ENCODE measurements around the gene SOX6. TPM values are rescaled to one million over a fixed set of nuclear protein-coding genes. Genes with fewer than 3 reads are reported as not detected.
"Not testable (repeated sequence)": the region's sequence is repeated elsewhere in the genome, so short reads cannot be mapped to it uniquely, and the experiment has no call there.

Gene SOX6
- total RNA-seq, 1 donor from 2014 or later: 16.9 TPM

DNA sequence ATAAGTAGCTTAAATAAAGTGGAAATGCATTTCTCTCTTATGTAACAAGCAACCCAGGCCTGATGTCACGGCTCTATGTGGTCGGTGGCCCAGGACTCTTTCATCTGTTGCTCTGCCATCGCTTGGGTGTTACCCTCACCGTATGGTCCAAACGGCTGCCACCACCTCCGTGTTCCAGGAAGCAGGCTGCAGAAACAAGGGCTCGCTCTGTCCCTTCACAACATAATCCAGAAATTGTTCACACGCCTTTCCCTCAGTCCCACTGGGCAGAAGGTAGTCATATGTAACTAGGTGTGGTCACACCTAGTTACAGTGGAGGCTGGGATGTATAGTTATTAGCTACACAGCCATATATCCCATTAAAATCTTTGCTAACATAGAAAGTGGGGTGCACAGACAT, 421.0 kb downstream of the SOX6 start:
- DNase-seq: no peak
- ATAC-seq: no peak
- intact Hi-C loops (cut with micrococcal nuclease): no loop called here

DNA sequence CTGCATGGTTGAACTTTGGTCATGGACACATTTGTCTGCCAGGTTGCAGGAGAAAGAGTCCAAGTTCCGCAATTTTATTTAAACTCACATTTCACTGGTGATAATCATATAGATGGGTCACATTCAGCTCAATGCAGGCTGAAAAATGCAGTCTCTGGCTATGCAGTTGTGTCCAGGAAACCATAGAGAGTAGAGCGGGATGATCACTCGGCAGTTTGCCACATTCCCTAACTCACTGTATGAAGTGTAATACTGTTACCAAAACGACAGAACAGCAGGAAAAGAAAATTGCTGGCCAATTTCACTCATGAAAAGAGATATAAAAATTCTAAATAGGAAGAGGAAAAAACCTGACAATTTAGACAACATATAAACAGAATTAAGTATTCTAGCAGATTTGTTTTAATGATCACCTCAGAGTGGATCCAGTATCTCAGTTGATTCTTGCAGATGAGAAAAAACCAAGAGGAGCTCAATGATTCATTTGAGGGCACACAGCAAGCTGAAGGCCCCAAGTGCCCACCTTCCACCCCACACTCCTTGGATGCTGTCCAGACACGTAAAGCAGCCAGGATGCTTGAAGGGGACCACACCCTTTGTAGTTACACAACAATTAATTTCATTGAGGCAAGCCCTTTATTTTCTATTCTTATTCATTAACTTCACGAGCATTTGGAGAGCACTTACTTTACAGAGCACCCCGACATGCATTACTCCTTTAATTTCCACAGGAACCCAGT, 422.3 kb downstream of the SOX6 start:
- intact Hi-C loops (cut with micrococcal nuclease): no loop called here
- no peak for DNase-seq

DNA sequence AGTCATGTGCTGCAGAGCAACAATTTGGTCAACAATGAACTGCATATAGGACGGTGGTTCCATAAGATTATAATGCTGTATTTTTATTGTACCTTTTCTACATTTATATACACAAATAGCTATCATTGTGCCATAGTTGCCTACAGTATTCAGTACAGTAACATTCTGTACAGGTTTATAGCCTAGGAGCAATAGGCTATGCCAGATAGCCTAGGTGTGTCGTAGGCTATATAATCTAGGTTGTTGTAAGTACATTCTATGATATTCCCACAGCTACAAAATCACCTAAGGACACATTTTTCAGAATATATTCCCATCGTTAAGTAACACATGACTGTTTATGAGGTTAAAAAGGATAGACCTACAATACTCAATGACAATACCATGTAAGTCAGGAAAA, 423.9 kb downstream of the SOX6 start:
- intact Hi-C loops (cut with micrococcal nuclease): no loop called here
- DNase-seq: no peak
- ATAC-seq: no peak

More for the DNA sequence above, 422.3 kb downstream of the SOX6 start:
- ATAC-seq: no peak

DNA sequence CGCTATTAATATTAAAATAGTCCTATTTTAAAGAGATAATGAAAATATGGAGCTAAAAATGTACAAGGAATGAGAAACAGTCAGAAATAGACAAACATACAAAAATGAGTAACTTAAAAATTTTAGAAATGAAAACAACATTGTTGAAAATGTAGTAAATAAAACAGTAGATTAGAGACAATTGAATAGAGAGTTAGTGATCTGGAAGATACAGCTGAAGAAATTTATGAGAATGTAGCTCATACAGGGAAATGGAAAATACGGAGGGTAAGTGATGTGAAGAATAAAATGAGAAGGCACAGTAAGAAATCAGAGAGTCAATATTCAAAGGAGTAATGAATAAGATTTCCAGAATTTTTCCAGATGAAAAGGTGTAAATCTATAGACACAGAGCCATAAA, 424.8 kb downstream of the SOX6 start:
- intact Hi-C loops (cut with micrococcal nuclease): no loop called here
- no peak for ATAC-seq

DNA sequence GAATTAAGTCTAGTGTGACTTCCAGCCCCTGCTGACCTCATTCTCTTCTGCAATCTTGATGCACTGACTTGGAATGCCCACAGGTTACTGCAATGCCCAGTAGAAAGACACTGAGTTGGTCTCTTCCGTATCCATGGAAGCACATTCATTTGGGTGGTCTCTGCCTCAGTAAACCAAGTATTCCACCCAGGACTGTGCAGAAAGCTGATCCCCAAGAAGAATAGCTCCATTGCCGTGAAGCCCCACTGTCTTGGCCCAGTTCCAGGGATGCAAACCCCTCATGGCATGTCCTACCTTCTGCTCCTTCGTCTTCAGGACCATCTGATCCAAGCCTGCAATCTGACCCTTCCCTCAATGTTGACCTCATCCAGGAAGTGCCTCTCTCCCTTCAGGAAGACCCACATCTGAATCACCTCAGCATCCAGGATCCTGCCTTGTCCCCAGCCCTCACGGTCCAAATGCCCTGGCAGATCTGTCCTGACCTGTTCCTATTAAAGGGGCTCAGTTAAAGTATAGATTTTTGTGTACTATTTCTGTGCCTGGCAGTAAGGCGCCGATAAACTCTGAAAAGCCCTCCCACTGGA, 425.8 kb downstream of the SOX6 start:
- intact Hi-C loops (cut with micrococcal nuclease): no loop called here
- no peak for DNase-seq
- no peak for ATAC-seq

More for the DNA sequence above, 424.8 kb downstream of the SOX6 start:
- no peak for DNase-seq

DNA sequence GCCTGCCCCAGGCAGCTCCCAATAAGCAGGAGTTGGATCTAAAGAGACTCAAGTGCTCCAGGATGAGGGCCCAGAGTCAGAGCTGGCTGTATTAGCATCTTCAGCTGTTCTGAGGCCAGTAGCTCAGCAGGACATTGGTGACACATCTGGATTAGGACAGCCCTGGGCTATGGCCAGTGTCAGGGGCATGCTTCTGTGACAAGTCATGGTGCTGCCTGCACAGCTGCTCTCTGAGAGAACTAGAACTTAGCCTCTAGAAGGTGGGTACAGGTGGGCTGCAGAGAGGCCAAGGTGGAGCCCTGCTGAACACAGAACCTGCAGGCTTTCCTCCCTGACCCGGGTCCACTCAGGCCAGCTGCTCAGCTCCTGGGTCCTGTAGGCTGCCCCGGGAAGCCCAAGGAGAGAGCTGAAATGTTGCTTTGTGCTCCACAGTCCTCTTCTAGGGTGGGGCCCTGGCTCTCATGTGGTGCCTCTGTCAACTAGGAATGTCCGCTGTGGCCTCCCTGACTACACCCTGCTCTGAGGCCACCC, 426.9 kb downstream of the SOX6 start:
- intact Hi-C loops (cut with micrococcal nuclease): no loop called here
- DNase-seq: no peak
- no peak for ATAC-seq

DNA sequence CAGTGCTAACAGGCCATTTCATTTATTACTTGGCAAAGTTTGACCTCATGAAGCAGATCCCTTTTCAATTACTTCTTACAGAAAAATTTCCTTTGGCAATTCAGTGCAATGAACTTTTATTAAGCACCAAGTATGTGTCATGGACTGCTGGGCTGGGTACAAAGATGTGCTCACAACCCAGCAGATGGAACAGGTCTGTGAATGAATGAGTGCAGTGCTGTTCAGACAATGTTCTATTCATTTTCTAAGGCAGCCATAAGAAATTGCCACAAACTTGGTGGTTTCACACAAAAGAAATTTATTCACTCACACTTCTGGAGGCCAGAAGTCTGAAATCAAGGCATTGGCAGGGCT, 428.5 kb downstream of the SOX6 start:
- DNase-seq (no peak), ATAC-seq (peak; percentile 53)
- intact Hi-C loops (cut with micrococcal nuclease): no loop called here

DNA sequence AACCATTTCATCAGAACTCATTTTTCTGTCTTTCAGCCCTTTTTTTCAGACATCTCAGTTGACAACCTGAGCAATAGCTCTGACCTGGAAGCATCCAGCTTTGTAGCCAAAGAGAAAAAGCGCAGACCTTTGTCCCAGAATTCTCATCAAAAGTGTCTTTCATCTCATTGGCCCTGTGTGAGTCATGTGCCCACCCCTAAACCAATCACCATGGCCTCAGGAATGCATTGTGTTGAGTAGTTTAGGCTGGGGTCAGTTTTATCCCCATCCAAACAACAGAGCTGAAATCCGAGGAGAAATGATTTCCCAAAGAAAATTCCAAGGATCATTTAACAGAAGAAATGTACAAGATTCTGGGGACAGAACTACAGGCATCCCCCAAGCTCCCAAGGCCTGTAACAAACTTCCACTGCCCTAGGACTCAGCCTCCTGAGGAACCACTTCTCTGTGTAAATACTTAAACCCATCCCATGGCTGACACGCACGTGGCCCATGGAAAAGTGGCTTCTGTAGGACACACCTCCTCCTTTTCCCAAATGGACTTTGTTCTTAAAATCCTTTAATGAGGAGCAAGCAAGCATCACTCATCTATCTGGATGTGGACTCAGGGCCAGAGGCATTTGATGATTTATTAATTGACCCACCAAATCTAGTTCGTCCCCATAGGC, 429.0 kb downstream of the SOX6 start:
- no peak for ATAC-seq
- intact Hi-C loops (cut with micrococcal nuclease): no loop called here
- no peak for DNase-seq

DNA sequence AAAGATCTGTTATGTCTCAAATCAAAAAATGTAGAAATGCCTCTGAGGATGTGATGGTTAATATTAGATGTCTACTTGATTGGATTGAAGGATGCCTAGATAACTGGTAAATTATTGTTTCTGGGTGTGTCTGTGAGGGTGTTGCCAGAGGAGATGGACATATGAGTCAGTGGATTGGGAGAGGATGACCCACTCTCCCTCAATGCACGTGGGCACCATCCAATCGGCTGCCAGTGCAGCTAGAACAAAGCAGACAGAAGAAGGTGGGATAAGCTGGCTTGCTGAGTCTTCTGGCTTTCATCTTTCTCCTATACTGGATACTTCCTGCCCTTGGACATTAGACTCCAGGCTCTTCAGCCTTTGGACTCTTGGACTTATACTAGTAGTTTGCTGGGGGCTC, 430.3 kb downstream of the SOX6 start:
- ATAC-seq (no peak), DNase-seq (no peak)
- intact Hi-C loops (cut with micrococcal nuclease): no loop called here

DNA sequence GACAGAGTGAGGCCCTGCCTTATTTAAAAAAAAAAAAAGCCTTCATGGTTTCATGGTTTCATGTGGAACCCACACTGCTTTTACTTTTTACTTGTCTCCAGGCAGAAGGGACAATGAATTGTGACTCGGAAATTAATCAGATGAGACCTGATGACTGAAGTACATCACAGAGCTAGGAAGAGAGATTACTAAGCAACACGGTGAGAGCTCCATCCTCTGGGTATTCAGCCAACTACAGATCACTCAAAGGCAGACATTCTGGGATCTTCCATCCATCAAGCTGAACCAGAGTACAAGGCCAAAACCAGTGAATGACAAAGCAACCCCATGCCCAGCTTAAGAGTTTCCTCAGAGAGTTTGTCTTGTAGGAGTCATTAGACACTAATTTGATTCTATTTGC, 433.2 kb downstream of the SOX6 start:
- intact Hi-C loops (cut with micrococcal nuclease): no loop called here
- DNase-seq (no peak), ATAC-seq (no peak)

DNA sequence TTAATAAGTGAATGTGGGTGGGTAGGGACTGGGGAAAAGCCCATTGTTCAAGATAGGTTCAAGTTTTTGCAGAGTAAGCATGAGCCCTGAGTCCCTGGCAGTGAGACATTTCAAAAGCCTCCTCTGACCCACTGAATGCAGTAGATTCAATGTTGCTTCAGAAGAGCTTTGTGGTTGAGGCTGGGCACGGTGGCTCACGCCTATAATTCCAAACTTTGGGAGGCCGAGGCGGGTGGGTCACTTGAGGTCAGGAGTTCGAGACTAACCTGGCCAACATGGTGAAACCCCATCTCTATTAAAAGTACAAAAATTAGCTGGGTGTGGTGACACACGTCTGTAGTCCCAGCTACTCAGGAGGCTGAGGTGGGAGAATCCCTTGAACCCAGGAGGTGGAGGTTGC, 433.6 kb downstream of the SOX6 start:
- DNase-seq; intact Hi-C loops (cut with micrococcal nuclease); ATAC-seq: not testable (repeated sequence)

DNA sequence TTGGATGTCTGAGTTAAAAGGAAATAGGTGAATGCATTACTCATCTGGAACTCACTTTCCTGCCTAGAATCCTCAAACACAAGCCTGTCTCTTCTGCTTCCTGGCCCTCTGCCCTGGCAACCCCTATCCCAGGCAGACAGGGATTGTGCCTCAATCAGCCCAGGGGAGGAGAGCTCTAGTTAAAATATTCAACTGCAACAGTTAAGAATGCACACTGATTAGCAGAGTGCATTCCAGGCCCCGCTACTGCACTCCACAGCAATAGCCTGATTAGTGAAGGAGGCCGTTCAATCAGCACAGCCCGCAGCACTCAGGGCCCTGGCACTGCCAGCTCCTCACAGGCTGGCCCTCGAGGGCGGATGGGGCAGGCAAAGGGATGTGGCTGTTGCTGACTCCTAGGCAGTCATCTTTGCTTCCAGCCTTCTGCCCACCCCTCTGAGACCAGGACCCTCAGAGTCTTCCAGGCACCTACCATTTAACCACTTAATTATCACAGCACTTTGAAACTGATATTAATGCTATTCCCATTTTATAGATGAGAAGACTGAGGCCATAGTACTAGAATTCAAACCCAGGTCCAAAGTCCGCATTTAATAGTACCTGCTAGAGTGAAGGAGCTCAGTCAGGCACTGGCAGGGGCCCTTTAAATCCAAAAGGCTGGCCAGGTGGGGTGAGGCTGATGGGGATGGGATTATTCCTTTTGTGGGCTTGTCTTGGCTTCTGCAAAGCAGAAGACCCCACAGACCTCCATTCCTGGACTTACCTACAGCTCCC, 435.3 kb downstream of the SOX6 start:
- DNase-seq (peak; percentile 68), ATAC-seq (peak; percentile 97)
- intact Hi-C loops (cut with micrococcal nuclease): no loop called here

DNA sequence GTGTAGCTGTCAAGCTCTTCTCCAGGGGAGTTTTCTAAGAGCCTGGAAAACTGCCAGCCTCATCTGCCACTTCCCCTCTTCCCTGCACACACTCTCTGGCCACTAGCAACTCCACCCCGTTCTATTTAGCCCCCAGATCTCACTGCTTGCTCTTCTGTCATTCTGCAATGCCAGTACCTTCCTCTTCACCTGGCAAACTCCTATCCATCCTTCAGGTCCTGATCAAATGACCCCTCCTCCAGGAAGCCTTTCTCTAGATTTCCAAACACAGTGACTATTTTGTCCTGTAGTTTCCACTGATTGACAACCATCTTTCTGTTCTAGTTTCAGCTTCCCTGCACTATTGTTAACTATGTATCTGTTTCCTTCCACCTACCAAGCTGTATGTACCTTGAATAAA, 437.7 kb downstream of the SOX6 start:
- DNase-seq (no peak), ATAC-seq (no peak)

DNA sequence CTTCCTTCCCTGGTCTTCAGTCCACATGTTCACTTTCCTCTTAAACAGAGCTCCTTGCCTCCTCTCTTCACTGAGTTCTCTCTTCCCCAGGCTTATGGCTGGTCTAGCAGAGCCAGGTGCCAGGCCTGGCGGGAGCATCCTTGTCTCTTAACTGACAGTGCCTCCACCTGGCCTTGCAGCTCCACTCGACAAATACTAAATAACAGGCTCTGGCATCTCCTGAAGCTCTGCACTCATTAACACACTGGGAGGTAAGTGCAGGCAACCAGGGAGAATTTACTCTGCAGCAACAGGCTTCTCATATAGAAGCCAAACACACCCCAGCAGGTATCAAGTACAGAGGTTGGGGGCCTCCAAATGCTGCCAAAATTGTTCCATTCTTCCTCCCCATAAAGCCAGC, 438.1 kb downstream of the SOX6 start:
- ATAC-seq: no peak
- intact Hi-C loops (cut with micrococcal nuclease): no loop called here
- DNase-seq: no peak

More for the DNA sequence above, 437.7 kb downstream of the SOX6 start:
- intact Hi-C loops (cut with micrococcal nuclease): no loop called here
